Right kidney (tissue), 1 donor: ENCODE measurements around the gene SAP30.
A peak's percentile ranks its signal among the peaks of the same experiment; 100 is the strongest.

Experiments used
- DNase-seq: peaks from one replicate; pipeline ENCODE4 v3.0.0-alpha.2; 2016

SAP30 gene

DNA sequence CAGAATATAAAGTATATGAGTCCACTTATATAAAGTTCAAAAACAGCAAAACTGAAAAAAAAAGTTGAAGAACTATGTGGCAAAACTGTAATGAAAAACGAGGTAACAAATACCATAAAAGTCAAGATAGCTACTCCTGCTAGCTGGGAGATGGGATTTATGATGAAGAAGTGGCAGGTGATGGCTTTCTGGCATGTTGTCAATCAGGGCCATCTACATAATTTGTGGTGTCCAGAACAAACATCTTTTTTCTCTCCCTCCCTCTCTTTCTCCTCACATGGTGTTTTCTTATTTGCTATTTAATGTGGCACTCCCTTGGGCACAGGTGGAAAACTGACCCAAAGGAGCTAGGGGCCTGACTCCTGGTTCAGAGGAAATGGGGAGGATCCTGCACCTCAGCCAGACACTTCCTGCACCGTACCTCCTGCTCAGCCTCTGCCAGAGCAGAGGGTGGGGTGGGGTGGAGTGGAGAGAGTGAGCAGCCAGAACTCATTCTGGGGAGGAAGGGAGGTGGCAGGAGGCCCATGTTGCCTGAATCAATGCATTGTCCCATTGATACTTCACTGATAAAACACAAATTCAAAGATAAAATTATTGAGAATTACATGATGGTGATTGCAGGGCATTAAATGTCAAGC, 5.3 kb upstream of the SAP30 start:
- DNase-seq, result no peak

DNA sequence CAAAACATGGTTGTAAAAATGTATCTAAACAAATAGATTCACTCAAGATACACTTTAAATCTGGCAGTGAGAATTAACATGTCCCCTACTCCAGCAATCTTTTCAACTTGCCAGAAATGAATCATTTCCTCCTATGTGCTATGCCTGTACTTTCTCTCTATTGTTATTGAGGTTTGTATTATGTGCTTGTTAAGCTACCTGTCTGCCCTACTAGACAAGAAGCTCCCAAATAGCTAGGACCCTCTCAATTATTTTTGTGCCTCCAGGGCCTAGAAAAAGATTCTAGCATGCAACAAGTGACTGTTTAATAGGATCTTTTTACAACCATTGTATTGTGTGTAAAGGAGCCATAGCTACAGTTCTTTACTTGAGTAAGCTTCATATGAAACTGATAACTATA, 3.5 kb upstream of the SAP30 start:
- no peak for DNase-seq

DNA sequence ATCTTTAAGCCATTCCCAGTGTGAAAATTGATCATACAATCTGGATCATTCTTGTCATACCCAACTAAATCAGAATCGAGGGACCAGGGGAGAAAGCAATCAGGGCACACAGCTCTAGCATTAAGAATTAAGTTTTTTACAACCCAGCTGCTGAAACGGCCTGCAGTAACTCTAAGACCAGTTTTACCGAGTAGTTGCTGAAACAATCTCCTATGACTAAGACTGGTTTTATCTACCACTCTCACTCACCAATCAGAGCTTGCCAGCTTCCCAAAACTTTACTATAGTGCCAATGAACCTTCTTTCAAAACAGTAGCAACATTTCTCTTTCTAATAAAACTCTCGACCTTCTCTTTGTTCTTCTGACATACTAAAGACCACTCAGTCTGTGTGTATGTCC, 2.8 kb upstream of the SAP30 start:
- no peak for DNase-seq

DNA sequence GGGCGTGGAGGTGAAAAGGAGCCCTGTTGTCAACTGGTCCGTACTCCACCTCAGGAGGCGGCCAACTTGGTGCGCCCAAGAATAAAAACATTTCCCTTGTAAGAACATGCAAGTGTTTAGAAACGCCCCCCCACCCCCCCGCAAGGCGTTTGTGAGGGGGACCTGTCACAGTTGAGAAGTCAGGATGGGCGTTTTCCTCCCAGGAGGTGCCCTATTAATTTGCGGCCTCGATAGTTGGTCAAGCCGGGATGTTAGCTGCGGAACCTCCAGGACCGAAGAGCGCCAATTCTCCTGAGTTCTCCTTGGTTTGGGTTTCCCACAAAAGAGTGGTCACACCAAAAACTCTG, 651 bp upstream of the SAP30 start:
- DNase-seq, result no peak

DNA sequence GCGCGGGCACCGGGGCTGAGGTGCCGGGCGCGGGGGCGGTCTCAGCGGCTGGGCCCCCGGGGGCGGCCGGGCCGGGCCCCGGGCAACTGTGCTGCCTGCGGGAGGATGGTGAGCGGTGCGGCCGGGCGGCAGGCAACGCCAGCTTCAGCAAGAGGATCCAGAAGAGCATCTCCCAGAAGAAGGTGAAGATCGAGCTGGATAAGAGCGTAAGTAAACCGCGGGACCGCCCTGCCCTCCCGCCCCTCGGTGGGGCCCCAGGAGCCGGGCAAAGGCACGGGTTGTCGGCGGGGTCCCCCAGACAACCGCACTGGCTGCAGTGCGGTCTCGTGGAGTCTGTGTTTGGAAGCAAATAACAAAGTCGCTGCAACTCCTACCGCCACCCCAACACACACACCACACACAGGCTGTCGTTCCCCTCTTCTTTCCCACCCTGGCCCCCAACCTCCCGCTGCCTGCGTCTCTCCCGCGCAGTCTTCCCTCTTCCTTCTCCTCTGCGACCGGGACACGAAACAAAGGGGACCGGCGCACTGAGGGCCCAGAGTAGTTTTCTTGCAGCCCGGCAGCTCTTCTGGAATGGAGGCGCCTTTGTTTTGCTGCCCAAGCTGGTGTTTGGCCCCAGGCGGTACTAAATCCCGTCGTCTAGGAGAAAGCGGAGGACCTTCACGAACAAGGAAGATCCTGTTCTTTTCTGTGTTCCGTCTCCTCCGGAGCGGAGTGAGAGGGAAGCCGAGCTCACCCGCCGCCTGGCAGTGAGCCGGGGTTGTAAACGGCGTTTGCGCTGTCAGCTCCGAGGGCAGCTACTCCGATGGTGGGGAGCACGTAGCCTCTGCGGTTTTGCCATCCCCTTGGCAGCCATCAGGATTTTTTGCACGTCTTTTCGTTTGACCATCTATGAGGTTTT, 788 bp downstream of the SAP30 start:
- DNase-seq, result peak; percentile 89

DNA sequence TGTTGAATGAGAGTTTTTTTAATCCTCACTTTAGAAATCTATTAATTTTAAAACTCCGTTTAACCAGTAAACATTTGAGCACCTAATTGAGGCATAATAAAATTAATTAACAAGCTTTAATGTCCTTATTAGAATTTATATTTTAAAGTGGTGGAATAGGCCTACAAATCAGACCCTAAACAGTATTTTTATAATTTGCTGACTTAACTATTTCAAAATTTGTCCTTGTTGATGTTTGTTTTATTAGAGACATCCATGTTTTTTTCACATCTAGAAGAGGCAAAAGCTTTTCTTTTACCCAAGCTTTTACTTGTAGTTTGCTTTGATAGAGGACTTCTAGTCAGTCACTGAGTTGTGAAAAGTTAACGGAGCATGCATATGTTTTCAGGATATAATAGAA, 3.8 kb downstream of the SAP30 start:
- no peak for DNase-seq

DNA sequence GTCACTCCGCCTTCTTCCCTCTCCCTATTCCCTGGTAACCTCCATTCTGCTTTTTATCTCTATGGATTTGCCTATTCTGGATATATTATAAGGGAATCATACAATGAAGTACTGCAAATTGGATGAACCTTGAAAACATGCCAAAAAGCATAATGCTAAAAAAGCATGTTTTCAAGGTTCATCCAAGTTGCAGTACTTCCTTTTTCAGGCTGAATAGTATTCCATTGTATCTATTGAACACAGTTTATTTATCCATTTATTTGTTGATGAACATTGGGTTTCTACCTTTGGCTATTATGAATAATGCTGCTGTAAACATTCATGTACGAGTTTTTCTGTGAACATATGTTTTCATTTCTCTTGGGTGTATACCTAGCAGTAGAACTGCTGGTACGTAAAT, 9.2 kb downstream of the SAP30 start:
- DNase-seq, result no peak

DNA sequence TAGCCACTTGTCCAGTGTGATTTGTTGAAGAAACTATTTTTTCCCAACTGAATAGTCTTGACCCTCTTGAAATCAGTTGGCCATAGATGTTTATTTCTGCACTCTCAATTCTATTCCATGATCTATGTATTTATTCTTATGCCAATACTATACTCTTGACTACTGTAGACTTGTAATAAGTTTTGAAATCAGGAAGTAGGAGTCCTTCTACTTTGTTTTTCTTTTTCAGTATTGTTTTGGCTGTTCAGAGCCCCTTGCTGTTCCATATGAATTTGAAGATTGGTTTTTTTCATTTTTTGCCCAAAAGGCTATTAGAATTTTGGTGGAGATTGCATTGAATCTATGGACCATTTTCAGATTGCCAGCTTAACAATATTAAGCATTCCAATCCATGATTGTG, 10.2 kb downstream of the SAP30 start:
- DNase-seq, result no peak

DNA sequence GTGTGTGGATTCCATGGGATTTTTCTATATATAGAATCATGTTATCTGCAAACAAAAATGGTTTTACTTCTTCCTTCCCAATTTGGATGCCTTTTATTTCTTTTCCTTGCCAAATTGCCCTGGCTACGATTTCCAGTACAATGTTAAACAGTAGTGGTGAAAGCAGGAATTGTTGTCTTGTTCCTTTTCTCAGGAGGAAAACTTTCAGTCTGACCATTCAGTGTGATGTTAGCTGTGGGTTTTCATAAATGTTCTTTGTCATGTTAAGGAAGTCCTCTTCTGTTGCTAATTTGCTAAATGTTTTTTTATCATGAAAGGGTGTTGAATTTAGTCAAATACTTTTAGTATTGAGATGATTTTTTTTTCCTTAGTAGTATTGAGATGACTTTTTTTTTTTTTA, 10.9 kb downstream of the SAP30 start:
- DNase-seq, result no peak

DNA sequence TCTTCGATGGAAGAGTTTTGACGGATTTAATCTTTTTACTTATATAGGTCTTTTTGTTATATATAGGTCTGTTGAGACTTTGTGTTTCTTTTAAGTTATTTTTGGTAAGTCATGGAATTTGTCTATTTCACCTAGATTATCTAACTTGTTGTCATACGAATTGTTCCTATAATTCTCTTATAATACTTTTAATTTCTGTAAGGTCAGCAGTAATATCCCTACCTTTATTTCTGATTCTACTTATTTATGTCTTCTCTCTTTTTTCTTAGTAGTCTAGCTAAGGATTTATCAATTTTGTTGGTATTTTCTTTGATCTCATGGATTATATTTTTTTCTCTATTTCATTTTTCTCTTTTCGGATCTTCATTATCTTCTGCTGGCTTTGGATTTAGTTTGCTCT, 11.6 kb downstream of the SAP30 start:
- DNase-seq, result no peak

DNA sequence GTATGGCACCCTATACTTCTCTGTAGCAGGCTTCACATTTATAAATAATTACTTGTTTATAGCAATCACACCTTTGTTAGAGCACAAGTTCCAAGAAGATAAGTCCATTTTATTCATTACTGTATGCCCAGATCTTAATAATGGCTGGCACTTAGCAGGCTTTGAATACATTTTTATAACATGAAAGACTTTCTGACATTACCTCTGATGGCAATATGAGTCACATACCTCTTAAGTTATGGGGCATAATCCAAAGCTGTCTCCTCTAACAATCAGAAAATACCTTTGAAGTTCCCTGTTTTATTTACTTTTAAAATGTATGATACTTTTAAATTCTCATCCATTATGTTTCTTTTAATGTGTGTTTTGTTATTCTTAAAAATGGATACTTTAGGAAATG, 16.0 kb downstream of the SAP30 start:
- DNase-seq, result no peak

DNA sequence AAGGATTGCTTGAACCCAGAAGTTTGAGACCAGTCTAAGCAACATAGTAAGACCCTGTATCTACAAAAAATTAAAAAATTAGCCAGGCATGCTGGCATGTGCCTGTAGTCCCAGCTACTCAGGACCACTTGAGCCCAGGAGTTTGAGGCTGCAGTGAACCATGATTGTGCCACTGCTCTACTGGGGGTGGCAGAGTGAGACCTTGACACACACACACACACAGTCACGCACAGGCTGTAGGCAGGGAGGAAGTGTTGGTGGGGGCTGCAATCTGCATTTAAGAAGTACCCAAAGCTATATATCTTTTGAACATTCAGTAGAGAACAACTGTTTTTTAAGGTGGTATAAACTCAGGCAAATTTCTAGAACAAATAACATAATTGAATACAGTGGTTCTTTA, 20.9 kb downstream of the SAP30 start:
- DNase-seq, result no peak

DNA sequence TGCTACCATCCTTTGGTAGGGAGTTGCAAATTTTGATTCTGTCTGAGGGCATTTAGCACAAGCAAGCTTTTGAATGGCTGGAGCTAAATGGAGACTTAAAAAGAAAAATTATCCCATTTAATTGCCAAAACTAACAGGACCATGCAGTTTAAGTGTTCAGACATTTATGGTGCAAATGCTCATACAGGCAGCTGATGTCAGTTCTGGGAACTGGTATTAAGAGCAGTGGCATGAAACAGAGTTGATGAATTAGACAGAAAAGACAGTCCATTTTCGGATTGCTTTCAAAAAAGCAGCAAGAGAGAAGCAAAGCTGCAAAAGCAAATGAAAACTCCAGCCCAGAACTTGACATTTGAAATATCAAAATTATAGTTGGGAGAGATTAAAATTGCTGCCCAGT, 26.9 kb downstream of the SAP30 start:
- no peak for DNase-seq

DNA sequence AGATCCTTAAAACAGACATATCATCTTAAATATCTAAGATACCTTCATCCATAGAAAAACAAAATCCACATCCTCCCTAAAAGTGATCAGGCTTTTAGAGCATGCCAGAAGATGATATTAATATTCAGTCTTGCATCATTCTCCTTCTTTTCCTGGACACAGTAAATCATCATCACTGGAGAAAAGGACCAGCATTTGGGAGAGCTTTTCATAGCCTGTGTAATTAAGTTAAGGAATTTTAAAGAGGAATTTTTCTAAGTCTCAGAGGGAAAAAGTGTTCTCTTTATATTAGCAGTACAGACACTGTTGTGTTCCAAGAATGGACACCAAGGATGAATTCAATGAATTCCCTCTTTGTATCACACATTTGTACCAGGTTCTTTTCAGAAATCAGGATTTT, 27.5 kb downstream of the SAP30 start:
- no peak for DNase-seq

DNA sequence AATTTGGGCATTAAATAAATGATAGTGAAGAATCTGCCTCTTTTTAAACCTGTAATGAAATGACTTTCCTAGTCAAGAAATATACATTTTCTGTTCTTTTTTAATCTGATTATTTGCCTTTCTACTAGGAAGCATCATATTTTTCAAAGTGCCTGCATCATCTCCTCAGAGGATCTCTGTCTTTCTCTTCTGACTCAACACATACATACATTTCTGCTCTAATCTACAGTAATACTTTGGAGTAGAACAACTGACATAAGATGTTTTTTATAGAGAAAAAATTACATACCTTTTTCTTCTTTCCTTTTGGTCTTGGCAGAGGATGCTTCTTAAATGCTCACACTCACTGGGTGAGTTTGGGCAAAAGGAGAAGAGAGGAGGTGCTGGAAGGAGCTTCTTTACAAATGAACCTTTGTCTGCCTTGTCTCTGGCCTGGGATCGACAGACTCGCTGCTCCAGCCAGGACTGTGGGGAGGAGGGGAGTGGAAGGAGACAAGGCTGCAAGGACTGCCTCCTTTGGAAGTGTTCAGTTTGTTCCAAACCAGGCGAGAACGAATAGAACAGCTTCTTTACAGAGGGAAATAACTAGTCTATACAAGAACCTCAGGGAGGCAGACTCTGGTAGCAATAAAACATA, 28.1 kb downstream of the SAP30 start, which contains the start of gene SCRG1:
Gene SCRG1 (minus strand): TSS at position 338 of the 637 bp plus-strand sequence. CDS start 7,702 bp downstream, outside the sequence.
- DNase-seq, result no peak

DNA sequence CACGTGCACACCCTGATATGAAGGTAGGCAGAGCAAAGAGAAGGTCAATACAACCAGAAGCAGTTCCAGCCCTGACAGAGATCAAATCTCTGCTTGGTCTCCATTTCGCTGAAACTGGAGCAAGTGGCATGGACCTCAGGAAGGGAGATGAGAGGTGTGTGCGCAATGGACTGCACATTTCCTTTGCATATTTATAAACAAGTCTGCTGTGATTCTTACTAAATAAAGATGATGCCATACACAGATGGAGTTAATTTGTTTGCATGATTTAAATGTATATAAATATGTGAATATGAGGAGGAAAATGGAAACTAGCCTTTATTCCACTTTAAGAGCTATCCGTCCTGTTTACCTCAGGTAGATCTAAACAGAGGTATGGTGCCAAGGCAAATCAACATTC, 30.3 kb downstream of the SAP30 start:
- no peak for DNase-seq

DNA sequence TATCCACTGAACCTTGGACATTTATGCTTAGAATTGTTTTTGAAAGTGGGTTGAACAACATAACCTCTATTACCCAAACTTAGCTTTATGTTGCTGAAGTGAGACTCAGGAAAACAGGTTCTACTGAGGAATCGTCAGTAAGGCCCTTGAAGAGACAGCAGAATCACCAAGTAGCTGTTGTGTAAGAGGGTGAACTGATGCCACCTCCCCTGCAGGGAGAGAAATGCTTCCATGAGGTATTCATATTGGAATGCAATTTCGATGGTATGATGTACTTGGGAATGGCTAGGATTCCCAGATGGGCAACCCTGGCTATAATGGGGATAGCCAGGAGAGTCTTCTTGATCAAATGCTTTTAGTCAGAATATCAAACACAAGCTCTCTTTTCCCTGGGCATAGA, 32.3 kb downstream of the SAP30 start:
- DNase-seq, result no peak

DNA sequence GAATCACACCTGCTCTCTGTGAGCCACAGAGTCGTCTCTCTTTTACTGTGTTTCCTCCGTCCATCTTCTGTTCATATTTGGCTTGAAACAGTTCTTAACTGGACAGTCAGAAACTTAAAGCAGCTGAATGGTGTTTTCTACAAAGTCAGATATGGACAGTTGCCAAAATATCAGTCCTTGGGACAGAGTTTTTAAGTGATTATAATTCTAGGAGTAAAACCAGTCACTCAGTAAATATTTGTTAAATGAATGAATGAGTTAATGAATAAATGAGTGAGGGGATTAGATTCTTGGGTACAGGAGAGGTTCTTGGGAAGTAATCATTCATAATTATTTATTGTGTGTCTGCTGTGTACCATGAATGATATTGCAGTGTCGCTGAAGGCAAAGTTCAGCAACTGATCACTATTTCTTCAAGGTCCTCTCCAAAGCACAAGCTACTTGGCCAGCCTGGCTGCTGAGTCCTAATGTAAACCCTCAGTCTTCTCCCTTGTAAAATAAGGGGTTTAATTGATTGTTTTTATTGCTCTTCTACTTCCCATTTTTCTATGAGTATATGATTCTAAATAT, 33.6 kb downstream of the SAP30 start:
- no peak for DNase-seq

DNA sequence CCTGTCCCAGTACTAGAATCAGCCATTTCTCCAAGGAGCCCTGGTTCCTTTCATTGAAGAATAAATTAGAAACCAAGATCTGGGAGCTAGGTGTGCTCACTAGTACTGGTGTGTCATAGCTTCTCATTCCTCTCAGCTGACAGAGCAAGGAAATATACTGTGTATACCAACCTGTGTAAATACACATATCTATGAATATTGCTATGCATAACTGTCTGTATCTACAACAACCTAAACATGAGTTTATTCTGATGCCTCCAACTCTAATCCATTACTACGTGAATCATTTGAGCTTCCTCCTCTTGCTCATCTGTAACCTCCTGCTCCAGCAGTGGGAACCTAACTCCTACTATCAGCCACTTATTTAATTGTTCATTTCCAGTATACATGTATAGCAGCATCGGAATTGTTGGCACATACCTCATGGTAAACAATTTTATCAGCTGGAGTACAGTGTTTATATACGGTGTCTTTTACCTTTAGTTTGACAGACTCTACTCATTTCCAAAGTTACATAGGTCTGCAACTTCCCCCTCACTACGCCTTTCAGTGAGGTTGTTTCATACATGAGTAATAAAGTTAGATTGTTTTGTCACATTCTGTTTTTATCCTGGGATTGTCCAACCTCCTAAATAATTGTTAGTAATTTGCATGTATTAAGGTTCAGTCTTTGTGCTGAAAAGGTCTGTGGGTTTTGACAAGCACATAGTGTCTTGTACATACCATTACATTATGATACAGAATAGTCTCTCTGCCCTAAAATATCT, 35.3 kb downstream of the SAP30 start:
- no peak for DNase-seq

DNA sequence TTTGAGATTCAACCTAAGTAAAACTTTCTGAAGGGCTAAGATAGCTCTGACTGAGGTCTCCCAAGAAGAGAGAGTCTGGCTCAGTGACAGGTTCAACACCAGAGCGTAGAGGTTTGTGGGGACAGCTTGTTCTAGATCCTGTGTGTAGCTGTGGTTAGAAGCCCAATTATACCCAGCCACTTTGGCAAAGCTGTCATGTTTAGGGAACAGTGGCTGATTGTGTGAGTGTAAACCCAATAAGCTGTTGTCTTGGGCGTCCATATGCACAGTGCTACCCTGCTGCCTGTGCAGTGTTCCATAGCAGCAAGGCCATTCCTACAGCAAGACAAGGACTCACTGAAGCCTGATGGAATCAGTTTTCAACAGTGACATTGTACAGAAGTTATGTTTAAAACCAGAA, 39.3 kb downstream of the SAP30 start:
- no peak for DNase-seq

DNA sequence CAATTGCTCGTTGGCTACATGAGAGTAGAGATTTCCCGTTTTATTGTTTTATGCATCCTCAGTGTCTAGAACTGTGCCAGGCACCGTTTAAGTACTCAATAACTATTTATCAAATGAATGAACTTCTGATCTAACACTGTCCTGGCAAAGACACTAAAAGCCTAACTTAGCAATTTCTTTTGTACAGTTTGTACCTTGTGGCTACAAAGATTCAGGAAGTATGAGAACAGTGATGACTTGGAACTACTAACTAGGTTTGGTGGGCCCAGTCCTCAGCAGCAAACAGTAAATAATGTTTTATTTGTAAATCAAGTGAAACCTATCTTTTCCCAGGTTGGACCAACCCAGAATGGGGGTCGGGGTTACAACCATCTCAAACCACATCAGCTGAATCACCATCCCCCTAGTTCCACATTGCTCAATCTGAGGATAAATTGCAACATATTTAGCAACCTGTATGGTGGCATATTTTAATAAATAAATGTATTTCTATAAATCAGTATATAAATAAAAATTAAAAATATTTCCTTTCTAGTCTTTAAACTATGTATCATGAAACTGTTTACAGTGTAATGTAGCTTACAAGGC, 40.4 kb downstream of the SAP30 start:
- DNase-seq, result no peak

DNA sequence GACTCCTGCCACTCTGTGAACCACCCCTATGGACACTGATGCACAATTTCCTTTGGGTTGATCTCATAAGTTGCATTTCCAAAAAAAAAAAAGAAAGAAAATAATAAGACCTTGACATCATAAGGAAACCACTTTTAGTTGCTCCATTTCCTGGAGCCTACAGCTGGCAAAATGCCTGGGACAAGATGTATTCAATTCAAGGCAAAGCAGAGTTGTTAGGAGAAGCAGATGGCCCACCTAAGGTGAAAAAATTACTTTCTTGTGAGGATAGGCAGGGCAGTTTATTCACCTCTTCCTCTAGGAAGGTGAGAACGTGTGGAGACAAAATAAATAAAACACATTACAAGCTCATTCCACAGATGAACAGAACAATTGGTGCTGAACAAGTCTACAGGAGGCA, 42.3 kb downstream of the SAP30 start:
- no peak for DNase-seq
